T-helper 9 cell (primary cell): Measurements from ENCODE around the gene SFT2D3.

Experiments
- DNase-seq: peaks from one replicate; pipeline ENCODE4 v3.0.0-alpha.2; 2020

Gene SFT2D3

DNA sequence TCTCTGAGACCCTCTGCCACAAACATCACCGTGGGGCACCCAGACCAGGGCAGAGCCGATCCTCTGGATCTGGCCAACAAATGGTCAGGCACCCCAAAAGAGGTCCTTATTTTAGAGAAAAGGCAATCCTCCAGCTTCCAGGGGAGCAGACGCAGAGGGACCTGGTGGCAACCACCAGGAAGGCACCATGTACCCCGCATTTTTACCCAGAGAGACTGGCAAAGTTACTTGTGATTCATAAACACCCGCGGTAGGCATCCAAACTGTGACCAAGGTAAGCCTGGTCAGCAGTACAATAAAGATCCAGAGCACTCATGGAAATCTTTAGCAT is 36.4 kb upstream of the SFT2D3 start:
- DNase-seq: no peak

DNA sequence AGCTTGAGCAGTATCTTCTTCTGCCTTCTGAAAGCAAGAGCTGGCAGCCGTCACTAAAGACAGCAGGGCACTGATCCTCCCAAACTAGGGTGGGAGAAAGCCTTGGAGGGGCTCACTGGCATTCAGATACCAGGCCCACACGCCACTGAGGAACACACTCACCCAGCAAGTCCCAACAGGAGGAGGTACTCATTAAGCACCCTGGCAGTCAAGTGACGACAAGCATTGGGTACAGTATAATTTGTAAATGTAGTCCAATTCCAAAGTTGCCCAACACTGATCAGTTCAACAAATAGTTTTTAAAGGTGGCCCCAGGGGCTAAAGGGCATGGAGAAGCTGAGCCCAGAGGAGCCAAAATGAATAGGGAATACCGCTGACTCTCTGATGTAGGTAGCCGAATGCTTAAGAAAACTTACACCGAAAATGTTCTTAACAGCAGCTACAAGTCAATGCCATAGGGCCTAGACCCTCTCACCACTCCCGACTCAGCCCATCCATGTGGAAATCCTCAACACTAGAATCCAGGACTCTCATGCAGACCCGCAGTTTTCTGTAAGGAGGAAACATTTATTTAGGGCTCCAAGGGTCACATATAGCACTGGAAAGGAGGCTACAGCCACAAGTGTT is 35.9 kb upstream of the SFT2D3 start:
- no peak for DNase-seq

DNA sequence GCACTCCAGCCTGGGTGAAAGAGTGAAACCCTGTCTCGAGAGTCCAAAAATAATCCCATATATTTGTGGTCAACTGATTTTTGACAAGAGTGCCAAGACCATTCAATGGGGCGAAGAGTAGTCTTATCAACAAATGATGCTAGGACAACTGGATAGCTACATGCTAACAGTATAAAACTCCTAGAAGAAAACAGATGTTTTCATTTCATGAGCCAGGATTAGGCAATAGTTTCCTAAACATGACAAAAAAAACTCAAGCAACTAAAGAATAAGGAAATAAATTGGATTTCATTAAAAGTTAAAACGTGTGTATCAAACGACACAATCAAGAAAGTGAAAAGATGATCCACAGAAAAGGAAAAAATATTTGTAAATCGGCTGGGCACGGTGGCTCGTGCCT is 32.2 kb upstream of the SFT2D3 start:
- DNase-seq: no peak

DNA sequence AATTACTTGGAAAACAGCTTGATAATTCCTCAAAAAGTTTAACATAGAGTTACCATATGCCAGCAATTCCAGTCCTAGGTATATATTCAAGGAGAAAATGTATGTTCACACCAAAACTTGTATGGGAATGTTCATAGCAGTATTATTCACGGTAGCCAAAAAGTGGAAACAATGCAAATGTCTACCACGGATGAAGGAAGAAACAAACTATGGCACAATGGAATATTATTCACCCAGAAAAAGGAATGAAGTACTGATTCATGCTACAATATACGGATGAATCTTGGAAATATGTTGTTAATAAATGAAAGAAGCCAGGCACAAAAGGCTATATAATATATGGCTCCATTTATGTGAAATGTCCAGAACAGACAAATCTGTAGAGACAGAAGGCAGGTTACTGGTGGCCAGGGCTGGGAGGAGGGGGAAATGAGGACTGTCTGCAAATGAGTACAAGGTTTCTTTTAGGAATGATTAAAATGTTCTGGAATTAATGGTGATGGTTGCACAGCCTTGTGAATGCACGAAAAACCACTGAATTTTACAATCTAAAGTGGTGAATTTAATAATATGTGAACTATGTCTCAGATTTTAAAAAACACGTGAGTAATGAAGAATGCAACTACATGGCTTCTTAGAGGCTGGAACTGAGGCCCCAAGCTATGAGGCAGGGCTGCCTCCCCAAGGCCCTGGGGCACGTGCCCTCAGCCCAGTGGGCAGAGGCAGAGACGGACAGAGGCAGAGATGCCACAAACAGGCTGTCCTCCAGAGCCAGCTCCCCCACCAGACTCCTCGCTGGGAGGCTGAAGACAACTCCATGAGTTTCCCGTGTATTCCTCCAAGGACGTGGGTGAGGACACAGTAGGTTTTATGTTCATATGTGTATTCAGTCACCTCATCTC is 31.0 kb upstream of the SFT2D3 start:
- DNase-seq: no peak

DNA sequence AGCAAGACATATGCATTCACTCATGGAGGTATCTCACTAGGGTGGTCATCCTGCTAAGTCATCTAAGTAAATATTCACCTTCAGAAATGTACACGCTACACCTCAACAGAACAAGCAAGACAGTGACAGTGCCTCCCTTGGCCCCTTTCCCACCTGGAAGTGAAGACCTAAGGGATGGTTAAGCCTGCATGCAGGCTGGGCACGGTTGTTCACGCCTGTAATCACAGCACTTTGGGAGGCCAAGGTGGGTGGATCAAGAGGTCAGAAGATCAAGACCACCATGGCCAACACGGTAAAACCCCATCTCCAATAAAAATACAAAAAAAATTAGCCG is 30.4 kb upstream of the SFT2D3 start:
- DNase-seq: no peak

DNA sequence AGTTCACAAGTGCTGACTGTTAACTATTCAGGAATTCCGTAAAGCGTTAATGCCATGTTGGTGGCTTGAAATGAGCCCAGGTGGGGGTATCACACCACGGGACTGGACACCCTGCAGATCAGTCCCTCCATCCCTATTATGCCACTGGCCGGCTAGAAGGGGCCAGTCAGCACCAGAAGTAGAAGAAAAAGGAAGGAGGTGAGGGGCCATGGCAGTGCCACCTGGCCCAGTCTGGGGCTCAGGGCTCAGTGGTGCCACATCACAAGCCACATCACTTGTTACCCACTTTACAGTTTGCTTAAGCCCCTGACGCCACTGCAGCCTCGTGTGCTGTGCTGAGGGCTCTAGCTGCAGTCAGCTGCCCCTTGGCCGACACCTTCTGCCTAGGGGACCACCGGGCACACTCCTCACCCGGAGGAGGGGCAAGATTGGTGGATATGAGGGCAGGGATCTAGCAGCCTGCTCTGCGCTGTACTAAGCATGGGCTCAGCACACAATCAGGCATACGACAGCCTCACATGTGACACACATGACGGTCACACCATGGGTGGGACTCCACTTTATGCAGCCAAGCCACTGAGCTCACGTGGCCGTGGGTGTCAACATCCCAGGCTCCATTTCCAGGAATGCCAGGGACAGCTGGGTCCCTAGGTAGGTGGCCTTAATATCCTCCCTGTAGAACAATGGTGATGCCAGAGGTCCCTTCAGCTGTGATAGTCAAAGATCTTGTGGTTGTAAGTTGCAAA is 29.6 kb upstream of the SFT2D3 start:
- DNase-seq: no peak

DNA sequence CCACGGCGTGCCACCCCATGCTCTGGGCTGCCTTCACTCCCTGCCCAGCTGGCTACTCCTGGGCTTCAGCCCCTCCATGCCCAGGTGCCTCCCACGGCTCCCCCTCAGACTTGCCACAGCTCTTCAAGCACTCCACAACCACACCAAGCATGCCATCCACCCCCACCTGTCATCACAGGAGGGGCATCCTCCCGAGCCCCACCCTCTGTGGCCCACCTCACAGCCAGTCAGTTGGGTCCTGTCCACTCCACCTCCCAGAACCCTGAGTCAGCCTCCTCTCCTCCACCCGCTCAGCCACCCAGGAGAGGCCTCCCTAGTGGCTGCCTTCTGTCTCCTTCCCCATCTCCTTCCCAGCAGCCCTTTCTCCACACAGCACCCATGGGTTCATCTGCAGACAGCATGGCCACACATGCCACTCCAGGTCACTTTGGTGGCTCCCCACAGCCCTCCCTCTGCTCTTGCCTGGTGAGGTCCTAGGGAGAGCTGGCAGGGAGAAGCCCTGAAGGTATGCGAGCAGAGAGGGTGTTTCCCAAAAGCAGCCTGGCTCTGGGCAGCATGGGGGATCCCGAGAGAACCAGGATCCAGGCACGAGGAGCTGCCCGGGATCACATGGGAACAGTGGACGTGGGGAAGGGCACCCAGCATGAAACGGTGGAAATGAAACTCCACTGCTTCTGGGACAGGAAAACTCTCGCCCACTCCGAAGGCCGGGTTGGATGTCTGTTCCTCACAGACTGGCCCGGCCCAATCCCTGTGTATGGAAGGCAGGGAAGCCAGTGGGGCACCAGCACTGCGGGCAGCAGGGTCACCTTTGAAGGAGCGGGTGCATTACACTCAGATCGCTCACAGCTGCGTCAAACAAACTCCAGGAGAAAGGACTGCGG is 28.7 kb upstream of the SFT2D3 start:
- DNase-seq: no peak

DNA sequence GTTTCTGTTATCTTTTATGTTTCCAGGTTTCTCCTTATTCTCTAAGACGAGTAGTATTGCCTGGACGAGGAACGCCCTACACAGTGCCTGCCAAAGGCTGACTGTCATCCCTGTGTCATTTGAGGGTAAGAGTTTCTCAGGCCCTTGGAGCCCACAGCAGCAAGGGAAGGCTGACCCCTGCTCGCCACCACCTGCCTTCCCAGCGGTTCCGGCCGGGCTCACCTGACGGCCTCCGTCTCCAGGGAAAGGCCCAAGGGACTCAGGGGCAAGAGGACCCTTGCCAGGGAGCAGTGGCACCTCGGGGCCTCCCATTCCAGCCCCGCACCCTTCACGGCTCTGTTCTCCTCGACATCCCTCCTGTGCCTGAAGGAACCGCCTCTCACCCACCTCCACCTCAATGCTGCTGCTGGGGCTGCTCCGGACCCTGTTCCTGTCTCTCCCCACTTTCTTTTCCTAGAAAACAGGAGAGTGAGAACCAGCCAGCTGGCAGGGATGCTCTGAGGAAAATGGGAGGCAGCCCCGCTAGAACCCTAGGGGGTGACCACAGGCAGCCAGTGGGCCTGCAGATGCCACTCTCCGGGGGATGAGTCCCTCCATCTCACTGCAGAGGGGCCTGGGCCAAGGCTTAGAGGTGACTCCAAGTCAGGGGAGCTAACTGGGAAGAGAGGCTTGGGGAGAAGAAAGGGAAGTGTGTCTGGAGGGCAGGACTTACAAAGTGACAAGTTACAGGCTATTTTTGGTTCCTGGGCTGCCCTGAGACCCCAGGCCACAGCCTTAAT is 27.8 kb upstream of the SFT2D3 start:
- no peak for DNase-seq

DNA sequence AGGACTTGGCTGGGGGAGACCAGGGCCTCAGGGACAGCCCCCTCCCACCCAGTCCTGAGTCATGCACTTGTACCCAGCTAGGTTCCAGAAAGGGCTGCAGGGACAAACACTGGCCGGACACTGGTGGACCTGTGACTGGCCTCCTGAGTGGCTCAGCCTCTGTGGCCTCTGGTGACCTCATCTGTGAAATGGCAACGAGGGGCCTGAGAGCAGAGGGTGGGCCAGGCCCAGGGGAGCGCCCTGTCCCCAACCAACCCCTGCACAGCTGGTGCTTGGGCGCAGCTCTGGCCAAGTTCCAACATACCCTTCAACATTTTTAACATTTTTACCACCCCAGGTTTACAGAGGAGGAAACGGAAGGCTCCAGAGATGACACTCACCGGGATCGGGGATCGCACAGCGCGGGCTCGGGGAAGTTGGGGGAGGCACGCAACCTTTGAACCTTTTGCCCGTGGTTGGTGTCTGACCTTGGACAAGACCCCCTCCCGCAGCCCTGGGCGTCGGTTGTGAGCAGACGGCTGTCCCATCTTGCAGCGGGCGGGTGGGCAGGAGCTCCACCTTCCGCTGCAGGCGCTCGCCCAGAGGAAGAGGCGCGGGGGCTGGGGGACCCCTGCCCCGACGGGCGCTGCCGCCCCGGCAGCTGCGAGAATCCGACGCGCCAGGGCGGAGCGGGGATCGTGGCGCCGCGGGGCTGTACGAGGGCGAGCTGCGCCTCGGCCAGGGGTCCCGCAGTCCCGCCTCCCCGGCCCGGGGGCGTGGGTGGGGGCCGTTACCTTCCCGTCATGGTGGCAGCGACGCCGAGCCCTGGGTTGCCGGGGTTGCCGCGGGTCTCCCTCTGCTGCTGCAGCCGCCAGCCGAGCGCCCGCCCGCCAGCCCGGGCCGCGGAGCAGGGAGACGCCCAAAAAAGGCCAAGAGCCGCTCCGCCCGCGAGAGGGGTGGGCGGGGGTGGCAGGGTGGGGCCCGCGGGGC is 26.8 kb upstream of the SFT2D3 start:
- DNase-seq: no peak

DNA sequence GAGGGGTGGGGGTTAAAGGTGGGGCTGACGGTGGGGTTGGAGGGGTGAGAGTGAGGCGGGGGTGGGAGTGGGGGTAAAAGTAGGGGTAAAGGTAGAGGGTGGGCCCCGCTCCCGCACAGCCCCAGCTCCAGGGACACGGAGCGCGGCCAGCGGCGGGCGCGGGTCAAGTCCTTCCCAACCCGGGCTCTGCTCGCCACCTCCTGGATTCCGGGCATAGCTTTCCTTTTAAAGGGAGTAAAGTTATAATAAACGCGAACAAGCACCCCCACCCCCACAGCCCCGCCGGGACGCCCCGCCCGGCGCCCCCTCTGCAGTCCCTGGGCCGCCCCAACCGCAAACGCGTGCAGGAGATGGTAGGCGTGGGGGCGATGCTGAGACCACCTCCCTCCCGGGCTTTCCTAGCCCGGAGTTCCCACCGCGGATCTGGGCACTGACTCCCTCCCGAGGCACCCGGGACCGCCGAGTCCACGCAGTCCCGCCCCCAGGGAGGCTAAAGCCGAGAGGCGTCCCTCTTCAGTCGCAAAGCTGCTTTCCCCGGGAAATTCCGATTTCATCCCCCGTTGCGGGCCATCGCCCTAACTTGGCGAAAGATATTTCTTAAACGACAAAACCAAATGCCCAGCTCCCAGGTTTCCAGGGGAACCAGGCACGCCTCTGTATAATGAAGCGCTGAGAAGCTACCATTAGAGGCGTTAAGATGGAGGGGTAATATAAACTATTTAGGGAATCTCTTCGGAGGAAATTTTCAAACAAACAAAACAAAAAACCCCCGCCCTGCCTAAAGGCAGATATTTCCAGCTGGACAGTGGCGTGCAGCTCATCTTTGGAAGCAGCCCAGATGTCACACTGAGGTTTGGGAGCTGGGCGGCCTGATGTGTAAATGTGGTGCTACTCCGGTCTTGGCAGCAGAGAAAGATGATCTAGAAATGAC is 25.7 kb upstream of the SFT2D3 start, which contains the start of gene LIMS2:
Gene LIMS2, minus strand, starts transcription at position 200 of the 931 bp plus-strand sequence. CDS start 506 bp downstream, outside the sequence.
- no peak for DNase-seq

DNA sequence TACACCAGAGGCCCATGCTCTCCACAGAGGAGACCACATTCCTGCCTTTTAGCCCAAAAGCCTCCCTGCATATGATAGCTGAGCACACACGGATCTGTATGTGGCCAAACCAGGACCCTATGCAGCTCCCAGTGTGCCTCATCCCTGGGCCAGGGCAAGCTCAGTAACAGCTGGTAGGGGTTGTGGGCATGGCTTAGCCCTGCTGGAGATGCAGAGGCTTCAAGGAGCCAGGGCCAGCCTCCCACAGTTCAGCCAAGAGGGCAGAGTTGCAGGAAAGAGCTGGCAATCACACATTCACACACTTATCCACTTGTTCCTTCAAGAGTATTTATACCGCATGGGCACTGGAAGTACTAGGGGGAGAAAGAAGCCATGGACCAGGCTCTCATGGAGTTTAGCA is 24.4 kb upstream of the SFT2D3 start:
- no peak for DNase-seq

DNA sequence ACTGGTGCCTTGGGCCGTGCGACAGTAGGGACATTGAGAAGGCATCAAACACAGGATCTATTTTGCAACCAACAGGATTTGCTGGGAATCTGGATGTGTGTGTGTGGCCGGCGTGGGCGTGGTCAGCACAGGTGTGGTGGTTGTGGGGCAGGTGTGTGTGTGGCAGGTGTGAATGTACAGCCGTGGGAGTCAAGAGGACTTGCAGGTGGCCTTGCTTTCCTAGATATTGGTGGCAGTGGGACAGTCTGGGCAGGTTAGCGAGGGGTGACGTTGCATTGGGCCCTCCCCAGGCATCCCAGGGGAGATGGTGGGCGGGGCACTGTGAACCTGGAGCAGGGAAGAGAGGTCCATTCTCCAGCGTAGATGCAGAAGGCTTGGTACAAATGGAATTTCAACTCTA is 22.8 kb upstream of the SFT2D3 start:
- no peak for DNase-seq

DNA sequence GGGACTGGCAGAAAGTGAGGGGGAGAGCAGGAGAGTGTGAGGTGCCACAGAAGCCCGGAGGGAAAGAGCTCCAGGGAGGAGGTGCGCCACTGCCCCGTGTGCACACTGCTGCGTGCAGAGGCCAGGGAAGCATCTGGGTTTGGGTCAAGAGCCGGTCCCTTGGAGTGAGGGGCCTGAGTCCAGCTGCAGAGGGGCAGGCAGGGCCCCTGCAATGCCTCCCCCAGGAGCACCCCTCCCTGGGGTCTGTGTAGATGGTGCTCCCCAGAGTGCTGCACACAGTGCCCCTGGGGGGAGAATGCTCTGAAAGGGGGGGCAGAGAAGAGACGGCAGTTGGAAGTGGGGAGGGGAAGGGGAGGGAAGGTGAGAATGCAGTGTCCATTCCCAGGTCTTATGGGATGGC is 22.3 kb upstream of the SFT2D3 start:
- no peak for DNase-seq

DNA sequence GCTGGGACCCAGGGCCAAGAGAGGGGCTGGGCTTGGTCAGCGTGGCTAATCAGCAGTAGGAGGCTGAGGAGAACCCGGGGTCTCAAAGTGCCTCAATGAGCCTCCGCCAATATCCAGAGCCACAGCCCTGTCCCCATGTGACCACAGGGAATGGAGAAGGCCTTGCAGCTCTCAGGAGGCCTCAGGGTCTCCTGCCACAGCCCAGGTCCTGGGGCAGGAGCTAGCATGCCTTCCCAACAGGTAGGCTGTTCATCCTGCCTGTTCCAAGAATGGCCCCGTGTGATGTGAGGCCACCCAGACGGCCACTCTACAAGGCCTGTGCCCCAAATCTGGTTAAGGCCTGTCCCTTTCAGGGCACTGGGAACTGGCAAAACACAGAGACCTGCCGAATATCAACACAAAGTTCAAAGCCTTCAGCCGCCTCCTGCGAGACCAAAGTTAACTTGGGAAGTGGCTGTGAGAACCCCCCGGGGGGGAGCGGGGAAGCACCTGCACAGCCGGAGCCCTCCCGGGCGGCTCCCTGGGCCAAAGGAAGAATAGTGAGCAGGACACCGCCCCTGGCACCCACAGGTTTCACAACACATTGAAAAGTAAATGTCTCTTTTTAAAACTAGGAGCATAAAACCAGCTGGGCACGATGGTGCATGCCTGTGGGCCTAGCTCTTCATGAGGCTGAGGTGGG is 21.5 kb upstream of the SFT2D3 start:
- DNase-seq: no peak

DNA sequence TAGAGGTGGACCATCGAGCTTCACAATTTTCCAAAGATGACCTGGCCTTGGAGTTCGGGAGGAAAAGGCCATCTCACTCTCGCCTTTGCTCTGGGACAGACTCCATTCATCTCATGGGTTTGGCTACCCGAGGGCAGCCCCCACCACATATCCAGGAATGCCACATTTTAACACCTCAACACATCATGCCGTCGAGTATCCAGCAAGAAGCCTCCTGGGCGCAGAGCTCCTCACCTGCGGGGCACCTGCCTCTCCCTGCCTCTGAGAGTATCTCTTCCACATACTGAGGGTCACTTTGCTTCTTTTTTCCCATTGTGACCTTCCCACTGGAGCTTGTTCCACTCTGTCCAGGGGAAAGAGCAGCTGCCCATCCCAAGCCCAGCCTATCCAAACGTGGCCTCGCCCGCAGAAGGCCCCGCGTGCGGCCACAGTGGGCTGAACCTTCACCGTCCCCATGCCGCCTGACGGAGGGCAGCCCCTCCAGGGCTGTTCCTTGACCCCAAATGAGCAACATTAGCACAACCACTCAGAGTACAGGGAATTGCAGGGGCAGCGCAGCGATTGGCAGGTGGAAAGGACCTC is 20.5 kb upstream of the SFT2D3 start:
- no peak for DNase-seq

DNA sequence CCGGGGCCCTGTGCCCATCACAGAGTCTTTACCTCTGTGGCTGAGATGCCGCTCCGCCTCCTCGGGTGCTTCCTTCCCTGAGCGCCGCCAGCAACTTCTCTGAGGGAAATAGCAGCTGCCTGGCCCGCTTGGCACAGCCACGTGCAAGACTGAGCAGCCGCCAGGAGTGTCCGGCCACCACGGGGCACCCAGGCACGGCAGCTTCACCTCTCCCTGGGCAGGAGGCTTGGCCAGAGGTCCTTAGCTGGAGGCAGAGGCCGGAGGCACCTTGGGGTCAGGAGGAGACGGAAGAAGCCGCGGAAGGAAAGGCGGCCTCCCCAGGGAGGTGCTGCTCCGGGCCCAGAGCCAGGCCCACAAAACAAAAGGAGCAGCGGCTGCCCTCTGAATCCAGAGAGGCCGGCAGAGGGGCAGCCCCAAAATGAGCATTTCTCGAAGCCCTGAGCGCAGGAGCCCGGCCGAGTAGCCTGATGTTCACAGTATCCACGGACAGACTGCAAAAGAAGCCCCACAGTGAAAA is 20.0 kb upstream of the SFT2D3 start:
- no peak for DNase-seq

DNA sequence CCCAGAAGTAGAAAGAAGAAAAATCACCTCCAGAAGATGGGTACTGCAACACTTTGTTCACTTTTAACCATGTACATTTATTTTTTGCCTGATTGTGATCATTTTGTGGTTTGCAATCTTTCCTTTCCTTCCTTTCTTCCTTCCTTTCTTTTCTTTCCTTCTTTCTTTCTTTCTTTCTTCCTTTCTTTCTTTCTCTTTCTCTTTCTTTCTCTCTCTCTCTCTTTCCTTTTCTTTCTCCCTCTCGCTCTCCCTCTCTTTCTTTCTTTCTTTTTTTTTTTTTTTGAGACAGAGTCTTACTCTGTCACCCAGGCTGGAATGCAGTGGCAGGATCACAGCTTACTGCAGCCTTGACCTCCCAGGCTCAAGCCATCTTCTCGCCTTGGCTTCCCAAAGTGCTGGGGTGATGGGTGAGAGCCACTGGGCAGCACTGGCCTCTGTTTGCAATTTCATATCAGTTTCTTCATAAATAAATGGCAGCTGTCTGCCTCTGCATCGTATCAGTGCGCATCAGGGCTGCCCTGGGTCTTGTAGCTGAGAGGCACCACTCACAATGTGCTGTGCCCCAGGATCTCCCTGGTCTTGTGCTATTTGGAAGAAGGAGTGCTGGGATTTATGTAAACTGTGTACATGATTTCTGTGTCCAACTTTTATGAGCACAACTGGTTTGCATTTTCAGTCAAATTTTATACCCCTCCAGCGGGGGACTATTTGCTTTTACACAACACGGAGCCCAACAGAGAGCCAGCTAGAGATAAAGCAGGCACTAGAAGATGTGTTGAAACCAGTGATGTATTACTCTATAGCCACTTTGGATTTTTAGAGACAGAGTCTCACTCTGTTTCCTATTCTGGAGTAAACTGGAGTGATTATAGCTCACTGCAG is 19.1 kb upstream of the SFT2D3 start:
- no peak for DNase-seq
